GM23338 (cell line): ENCODE data around the gene TTC21B. TPM values are rescaled to one million over a fixed set of nuclear protein-coding genes. Genes with fewer than 3 reads are reported as not detected.

ENCODE experiments used
- ATAC-seq: fragments of 200-7000 bp; cut with Tn5 transposase; 3 replicates; pipeline ENCODE4 v1.9.1; 2020
- DNase-seq: peaks from one replicate; pipeline ENCODE4 v3.0.0-alpha.2; 2015; ENCODE audit warnings: low spot score
- H2AFZ ChIP-seq: fragments of 200-600 bp; sonication (generic); 2 replicates; pipeline ENCODE4 v1.8.0; 2016; ENCODE audit warnings: antibody characterized with exemption, mild to moderate bottlenecking, moderate library complexity
- H3F3A ChIP-seq: fragments of 200-600 bp; sonication (generic); replicated peaks from 2 replicates; pipeline ENCODE4 v1.8.0; 2017; ENCODE audit warnings: antibody characterized with exemption, mixed run types, low read depth
- H3K27ac ChIP-seq: fragments of 200-600 bp; sonication (generic); 2 replicates; pipeline ENCODE4 v1.6.1; 2016; ENCODE audit warnings: low read depth
- H3K27me3 ChIP-seq: fragments of 200-600 bp; sonication (generic); 2 replicates; pipeline ENCODE4 v1.8.0; 2016; ENCODE audit warnings: mild to moderate bottlenecking, mixed run types, moderate library complexity; ENCODE audit not compliant: insufficient read depth
- H3K36me3 ChIP-seq: fragments of 200-600 bp; sonication (generic); 2 replicates; pipeline ENCODE4 v1.8.0; 2016; ENCODE audit warnings: mild to moderate bottlenecking; ENCODE audit not compliant: insufficient read depth
- H3K4me1 ChIP-seq: fragments of 200-600 bp; sonication (generic); 2 replicates; pipeline ENCODE4 v1.8.0; 2016; ENCODE audit warnings: mild to moderate bottlenecking, moderate library complexity; ENCODE audit not compliant: insufficient read depth
- H3K4me2 ChIP-seq: fragments of 200-600 bp; sonication (generic); 2 replicates; pipeline ENCODE4 v1.7.1; 2017; ENCODE audit warnings: mixed run types
- H3K4me3 ChIP-seq: fragments of 200-600 bp; sonication (generic); 2 replicates; pipeline ENCODE4 v1.6.1; 2016; ENCODE audit warnings: mixed run types
- H3K79me2 ChIP-seq: fragments of 200-600 bp; sonication (generic); replicated peaks from 2 replicates; pipeline ENCODE4 v1.8.0; 2017; ENCODE audit warnings: mild to moderate bottlenecking; ENCODE audit not compliant: insufficient read depth
- H3K9me2 ChIP-seq: fragments of 200-600 bp; sonication (generic); 2 replicates; pipeline ENCODE4 v1.8.0; 2017; ENCODE audit not compliant: insufficient read depth
- H4K20me1 ChIP-seq: fragments of 200-600 bp; sonication (generic); replicated peaks from 2 replicates; pipeline ENCODE4 v1.8.0; 2017; ENCODE audit warnings: mild to moderate bottlenecking; ENCODE audit not compliant: insufficient read depth
- H3K27ac Mint-ChIP-seq: 2 replicates; pipeline ENCODE4 v1.8.0; 2020; ENCODE audit warnings: inconsistent platforms, mild to moderate bottlenecking, moderate library complexity, mixed read lengths
- H3K27me3 Mint-ChIP-seq: 3 replicates; pipeline ENCODE4 v1.8.0; 2022; ENCODE audit warnings: low read depth, mild to moderate bottlenecking, moderate library complexity, mixed read lengths, inconsistent platforms; ENCODE audit not compliant: insufficient read depth, poor library complexity
- H3K36me3 Mint-ChIP-seq: 3 replicates; pipeline ENCODE4 v1.8.0; 2021; ENCODE audit warnings: low read depth, mild to moderate bottlenecking, inconsistent platforms, moderate library complexity, mixed read lengths
- H3K4me1 Mint-ChIP-seq: 3 replicates; pipeline ENCODE4 v1.8.0; 2020; ENCODE audit warnings: mild to moderate bottlenecking, inconsistent platforms, mixed read lengths
- H3K4me3 Mint-ChIP-seq: 3 replicates; pipeline ENCODE4 v1.8.0; 2021; ENCODE audit warnings: moderate library complexity, mild to moderate bottlenecking, inconsistent platforms, mixed read lengths
- H3K9me3 Mint-ChIP-seq: 3 replicates; pipeline ENCODE4 v1.8.0; 2020; ENCODE audit warnings: moderate library complexity, mild to moderate bottlenecking, inconsistent platforms, mixed read lengths
- CREB1 ChIP-seq: fragments of 250-450 bp; sonication (Bioruptor Pico); IDR thresholded peaks from 2 replicates; pipeline ENCODE4 v1.5.0; 2020; ENCODE audit warnings: low read depth, mild to moderate bottlenecking, moderate library complexity
- EZH2phosphoT487 ChIP-seq: fragments of 200-600 bp; sonication (generic); IDR thresholded peaks from one replicate; pipeline ENCODE4 v1.8.1; 2018; ENCODE audit warnings: antibody characterized with exemption; ENCODE audit not compliant: unreplicated experiment
- POLR2AphosphoS5 ChIP-seq: IDR thresholded peaks from 2 replicates; pipeline ENCODE4 v1.6.1; 2016; ENCODE audit warnings: antibody characterized with exemption, low read depth
- STAT1 ChIP-seq: IDR thresholded peaks from one replicate; pipeline ENCODE4 v1.6.1; 2016; ENCODE audit warnings: antibody characterized with exemption; ENCODE audit not compliant: unreplicated experiment
- ZNF114 ChIP-seq: fragments of 250-450 bp; sonication (Bioruptor Pico); IDR thresholded peaks from 2 replicates; pipeline ENCODE4 v1.5.0; 2020; ENCODE audit warnings: mild to moderate bottlenecking, moderate library complexity
- polyA plus RNA-seq: library from polyadenylated mRNA; unstranded; fragments of >200 nt; fragmentation: Nextera tagmentation; extraction: Ambion mirVana; gene quantifications from 2 replicates; pipeline ENCODE4 v1.2.1, GENCODE V29; 2016
- total RNA-seq: library from RNA; depleted of rRNA; stranded (reverse); fragments of >200 nt; shearing (Covaris generic); gene quantifications from 2 replicates; pipeline ENCODE4 v1.2.3, GENCODE V29; 2014
- TF ChIP-seq, protein P1 (sequence below): IDR thresholded peaks from 2 replicates; pipeline ENCODE4 v1.6.1; 2016; ENCODE audit warnings: antibody characterized with exemption
- TF ChIP-seq, protein P2 (sequence below), 2 experiments: fragments of 200-600 bp in 1 of 2; sonication (generic) in 1 of 2; conservative IDR thresholded peaks; 2 replicates each; pipeline versions ENCODE4 v1.5.1 to v1.6.1; 2016 to 2017; ENCODE audit warnings: antibody characterized with exemption in 2 of 2, low read depth in 2 of 2, mild to moderate bottlenecking in 2 of 2, moderate library complexity in 1 of 2
- TF ChIP-seq, protein P3 (sequence below): IDR thresholded peaks from one replicate; pipeline ENCODE4 v1.6.1; 2018; ENCODE audit warnings: antibody characterized with exemption; ENCODE audit not compliant: unreplicated experiment

Gene TTC21B
- total and polyA plus RNA-seq, 2 experiments from 2014 or later: 10.1 to 32.8 TPM

DNA sequence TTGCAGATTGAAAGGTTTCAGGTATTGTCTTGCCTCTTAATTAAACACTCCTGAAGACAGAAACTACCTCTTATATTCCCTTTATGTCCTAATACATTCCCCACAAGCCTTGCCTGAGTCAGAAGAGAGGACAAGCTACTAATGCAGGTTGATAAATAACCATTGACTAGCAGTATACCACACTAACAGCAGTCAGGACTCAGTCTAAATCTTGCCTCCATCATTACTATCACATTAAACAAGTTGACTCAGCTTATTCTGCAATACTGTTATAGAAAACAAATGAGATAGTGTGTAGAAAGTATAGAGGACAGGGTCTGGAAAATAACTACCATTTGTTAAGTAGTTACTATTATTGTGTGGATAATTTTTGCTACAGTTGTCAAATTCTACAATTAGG, 63.8 kb downstream of the TTC21B start (continued):
- TF ChIP-seq ZNF114 (CRISPR knock-in tag): no peak

DNA sequence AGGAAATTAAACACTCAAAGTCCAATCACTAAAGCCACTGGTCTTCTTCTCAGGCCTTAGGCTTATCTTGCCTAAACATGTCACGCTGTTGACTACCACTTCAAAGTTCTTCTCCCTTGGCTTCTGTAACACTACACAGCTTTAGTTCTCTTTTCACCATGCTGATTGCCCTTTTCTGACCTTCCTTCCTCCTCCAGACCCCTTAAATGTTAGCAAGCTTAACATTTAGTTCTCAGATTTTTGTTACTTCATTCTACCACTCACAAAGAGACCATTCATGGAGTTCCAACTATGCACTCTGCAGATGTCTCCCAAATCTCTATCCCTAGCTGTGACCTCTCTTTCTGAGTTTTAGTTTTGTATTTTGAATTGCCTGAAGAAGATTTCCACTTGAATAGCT, 64.4 kb downstream of the TTC21B start:
- Histone ChIP-seq H4K20me1 (no peaks in the 10 kb centered on the region), H3K4me3 (no peak overlapping the region), H3K4me1 (no peaks in the 10 kb centered on the region), H3K79me2 (no peaks in the 10 kb centered on the region), H3F3A (no peaks in the 10 kb centered on the region), H3K4me2 (no peak overlapping the region), H3K27ac (no peak overlapping the region), H3K9me2 (no peaks in the 10 kb centered on the region), H2AFZ (no peak overlapping the region), H3K27me3 (no peaks in the 10 kb centered on the region), H3K36me3 (no peaks in the 10 kb centered on the region)
- ATAC-seq (no peak), DNase-seq (no peak)
- Mint-ChIP-seq H3K4me3 (no peak overlapping the region), H3K27me3 (no peaks in the 10 kb centered on the region), H3K4me1 (no peaks in the 10 kb centered on the region), H3K36me3 (peaks cover 6% of the 10 kb centered on the region; the same call in 2 of the 3 replicates), H3K27ac (peak overlapping the region; percentile 21), H3K9me3 (no peaks in the 10 kb centered on the region)
- no peak for TF ChIP-seq STAT1
- TF ChIP-seq, protein P1, sequence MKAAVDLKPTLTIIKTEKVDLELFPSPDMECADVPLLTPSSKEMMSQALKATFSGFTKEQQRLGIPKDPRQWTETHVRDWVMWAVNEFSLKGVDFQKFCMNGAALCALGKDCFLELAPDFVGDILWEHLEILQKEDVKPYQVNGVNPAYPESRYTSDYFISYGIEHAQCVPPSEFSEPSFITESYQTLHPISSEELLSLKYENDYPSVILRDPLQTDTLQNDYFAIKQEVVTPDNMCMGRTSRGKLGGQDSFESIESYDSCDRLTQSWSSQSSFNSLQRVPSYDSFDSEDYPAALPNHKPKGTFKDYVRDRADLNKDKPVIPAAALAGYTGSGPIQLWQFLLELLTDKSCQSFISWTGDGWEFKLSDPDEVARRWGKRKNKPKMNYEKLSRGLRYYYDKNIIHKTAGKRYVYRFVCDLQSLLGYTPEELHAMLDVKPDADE: no peak
- no peak for TF ChIP-seq POLR2AphosphoS5
- TF ChIP-seq, protein P2, sequence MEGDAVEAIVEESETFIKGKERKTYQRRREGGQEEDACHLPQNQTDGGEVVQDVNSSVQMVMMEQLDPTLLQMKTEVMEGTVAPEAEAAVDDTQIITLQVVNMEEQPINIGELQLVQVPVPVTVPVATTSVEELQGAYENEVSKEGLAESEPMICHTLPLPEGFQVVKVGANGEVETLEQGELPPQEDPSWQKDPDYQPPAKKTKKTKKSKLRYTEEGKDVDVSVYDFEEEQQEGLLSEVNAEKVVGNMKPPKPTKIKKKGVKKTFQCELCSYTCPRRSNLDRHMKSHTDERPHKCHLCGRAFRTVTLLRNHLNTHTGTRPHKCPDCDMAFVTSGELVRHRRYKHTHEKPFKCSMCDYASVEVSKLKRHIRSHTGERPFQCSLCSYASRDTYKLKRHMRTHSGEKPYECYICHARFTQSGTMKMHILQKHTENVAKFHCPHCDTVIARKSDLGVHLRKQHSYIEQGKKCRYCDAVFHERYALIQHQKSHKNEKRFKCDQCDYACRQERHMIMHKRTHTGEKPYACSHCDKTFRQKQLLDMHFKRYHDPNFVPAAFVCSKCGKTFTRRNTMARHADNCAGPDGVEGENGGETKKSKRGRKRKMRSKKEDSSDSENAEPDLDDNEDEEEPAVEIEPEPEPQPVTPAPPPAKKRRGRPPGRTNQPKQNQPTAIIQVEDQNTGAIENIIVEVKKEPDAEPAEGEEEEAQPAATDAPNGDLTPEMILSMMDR (conservative IDR thresholded peaks at IDR 0.05; ENCODE audit: low read depth in 2 of 2): no peak
- TF ChIP-seq, protein P3, sequence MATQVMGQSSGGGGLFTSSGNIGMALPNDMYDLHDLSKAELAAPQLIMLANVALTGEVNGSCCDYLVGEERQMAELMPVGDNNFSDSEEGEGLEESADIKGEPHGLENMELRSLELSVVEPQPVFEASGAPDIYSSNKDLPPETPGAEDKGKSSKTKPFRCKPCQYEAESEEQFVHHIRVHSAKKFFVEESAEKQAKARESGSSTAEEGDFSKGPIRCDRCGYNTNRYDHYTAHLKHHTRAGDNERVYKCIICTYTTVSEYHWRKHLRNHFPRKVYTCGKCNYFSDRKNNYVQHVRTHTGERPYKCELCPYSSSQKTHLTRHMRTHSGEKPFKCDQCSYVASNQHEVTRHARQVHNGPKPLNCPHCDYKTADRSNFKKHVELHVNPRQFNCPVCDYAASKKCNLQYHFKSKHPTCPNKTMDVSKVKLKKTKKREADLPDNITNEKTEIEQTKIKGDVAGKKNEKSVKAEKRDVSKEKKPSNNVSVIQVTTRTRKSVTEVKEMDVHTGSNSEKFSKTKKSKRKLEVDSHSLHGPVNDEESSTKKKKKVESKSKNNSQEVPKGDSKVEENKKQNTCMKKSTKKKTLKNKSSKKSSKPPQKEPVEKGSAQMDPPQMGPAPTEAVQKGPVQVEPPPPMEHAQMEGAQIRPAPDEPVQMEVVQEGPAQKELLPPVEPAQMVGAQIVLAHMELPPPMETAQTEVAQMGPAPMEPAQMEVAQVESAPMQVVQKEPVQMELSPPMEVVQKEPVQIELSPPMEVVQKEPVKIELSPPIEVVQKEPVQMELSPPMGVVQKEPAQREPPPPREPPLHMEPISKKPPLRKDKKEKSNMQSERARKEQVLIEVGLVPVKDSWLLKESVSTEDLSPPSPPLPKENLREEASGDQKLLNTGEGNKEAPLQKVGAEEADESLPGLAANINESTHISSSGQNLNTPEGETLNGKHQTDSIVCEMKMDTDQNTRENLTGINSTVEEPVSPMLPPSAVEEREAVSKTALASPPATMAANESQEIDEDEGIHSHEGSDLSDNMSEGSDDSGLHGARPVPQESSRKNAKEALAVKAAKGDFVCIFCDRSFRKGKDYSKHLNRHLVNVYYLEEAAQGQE: no peak
- TF ChIP-seq EZH2phosphoT487: no peak
- no peak for TF ChIP-seq CREB1 (CRISPR knock-in tag)

DNA sequence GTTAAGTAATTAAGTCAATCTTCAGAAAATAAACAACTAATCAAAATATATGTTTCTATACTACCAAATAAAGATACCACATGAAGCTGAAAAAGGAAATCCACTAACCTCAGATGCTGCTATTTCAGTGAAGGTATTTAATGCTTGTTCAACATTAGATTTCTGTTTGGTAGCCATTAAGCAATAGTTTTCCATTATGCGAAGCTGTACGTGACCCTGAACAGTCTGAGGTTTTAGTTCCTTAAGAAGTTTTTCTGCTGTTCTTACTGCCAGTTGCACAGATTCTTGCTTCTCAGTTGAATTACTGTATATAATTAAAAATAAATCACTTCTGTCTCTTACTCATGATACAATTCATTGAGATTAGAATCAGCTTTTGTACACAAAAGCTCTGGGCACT, 65.4 kb downstream of the TTC21B start:
- no peaks in the 10 kb centered on the region for H3K4me1 ChIP-seq
- H3K27me3 ChIP-seq: no peaks in the 10 kb centered on the region
- H3K27ac ChIP-seq: no peak overlapping the region
- Mint-ChIP-seq H3K4me1 (no peaks in the 10 kb centered on the region), H3K27ac (no peak overlapping the region), H3K4me3 (no peak overlapping the region), H3K9me3 (no peaks in the 10 kb centered on the region), H3K36me3 (peaks cover 11% of the 10 kb centered on the region; the same call in 2 of the 3 replicates), H3K27me3 (no peaks in the 10 kb centered on the region)
- no peak for DNase-seq
- no peaks in the 10 kb centered on the region for H3K9me2 ChIP-seq
- no peaks in the 10 kb centered on the region for H4K20me1 ChIP-seq
- H3K79me2 ChIP-seq: no peaks in the 10 kb centered on the region
- no peak overlapping the region for H3K4me3 ChIP-seq
- no peak overlapping the region for H2AFZ ChIP-seq
- no peaks in the 10 kb centered on the region for H3K36me3 ChIP-seq
- H3F3A ChIP-seq: no peaks in the 10 kb centered on the region
- no peak for ATAC-seq
- no peak overlapping the region for H3K4me2 ChIP-seq
- TF ChIP-seq EZH2phosphoT487 (no peak), ZNF114 (CRISPR knock-in tag) (no peak)
